ENCODE results near the gene CTNND2. TPM values are rescaled to one million over a fixed set of nuclear protein-coding genes. Genes with fewer than 3 reads are reported as not detected.

CTNND2 gene
- total RNA-seq, 2 experiments from 2014 or later = not detected

DNA sequence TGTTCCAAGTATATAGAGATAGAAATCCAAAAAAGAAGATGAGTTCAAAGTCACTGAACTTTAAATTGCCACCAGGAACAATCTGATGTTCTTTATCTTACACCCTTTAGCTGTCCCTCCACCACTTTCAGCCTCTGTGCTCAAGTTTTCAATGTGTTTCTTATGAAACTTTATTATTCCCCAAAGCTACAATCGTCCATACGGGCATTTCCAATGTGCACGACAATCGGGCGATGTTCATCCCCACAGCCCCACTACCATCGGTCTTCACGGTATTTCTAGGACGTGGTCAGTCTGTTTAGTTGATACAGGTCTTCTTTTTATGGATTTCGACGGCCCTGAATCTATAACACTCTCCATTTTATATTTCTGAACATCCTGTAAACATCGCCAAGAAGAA lies 904.5 kb downstream of the CTNND2 start:
- Mint-ChIP-seq H3K4me1 (ENCODE audit: low read depth) (no peaks in the 10 kb centered on the region), H3K9me3 (no peaks in the 10 kb centered on the region), H3K4me3 (no peak overlapping the region), H3K36me3 (ENCODE audit: low read depth) (no peaks in the 10 kb centered on the region), H3K27ac (no peak overlapping the region), H3K27me3 (peaks cover 2% of the 10 kb centered on the region)
- TF ChIP-seq, protein P1, sequence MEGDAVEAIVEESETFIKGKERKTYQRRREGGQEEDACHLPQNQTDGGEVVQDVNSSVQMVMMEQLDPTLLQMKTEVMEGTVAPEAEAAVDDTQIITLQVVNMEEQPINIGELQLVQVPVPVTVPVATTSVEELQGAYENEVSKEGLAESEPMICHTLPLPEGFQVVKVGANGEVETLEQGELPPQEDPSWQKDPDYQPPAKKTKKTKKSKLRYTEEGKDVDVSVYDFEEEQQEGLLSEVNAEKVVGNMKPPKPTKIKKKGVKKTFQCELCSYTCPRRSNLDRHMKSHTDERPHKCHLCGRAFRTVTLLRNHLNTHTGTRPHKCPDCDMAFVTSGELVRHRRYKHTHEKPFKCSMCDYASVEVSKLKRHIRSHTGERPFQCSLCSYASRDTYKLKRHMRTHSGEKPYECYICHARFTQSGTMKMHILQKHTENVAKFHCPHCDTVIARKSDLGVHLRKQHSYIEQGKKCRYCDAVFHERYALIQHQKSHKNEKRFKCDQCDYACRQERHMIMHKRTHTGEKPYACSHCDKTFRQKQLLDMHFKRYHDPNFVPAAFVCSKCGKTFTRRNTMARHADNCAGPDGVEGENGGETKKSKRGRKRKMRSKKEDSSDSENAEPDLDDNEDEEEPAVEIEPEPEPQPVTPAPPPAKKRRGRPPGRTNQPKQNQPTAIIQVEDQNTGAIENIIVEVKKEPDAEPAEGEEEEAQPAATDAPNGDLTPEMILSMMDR (IDR thresholded peaks at IDR 0.05) = no peak
- DNase-seq (no peak), ATAC-seq (no peak)
- ChIA-PET POLR2A (no interaction called here), CTCF (interaction anchor here (3.9 kb wide), 1 partner anchor 11 kb away, joined by 22 read pairs; no protein-coding TSS in a partner anchor)
- intact Hi-C loops (cut with micrococcal nuclease) = no loop called here

DNA sequence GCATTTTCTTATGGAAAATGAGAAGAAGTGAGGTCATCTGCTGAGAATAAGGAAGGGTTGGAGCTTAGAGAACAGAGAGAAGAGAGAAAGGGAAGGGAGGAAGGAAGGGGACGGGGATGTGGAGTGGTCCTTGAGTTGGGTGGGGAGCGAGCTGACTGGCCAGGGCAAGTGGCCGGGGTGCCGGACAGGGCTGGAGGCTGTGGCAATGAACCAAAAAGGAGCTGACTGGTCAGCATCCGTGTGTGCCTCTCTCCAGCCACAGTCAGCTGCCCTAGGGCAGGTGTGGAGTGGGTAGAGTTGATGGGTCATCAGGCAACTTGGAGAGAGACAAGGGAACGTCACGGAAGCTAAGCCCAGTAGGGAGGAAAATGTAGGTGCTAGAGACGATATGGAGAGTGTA lies 908.4 kb downstream of the CTNND2 start:
- POLR2A ChIA-PET = no interaction called here
- Mint-ChIP-seq H3K9me3 (no peaks in the 10 kb centered on the region), H3K36me3 (ENCODE audit: low read depth) (no peaks in the 10 kb centered on the region), H3K4me3 (no peak overlapping the region), H3K27ac (no peak overlapping the region), H3K27me3 (no peaks in the 10 kb centered on the region), H3K4me1 (ENCODE audit: low read depth) (no peaks in the 10 kb centered on the region)
- TF ChIP-seq, protein P1 (IDR thresholded peaks at IDR 0.05) = no peak
- CTCF ChIA-PET = no interaction called here
- intact Hi-C loops (cut with micrococcal nuclease) = no loop called here
- no peak for ATAC-seq
- DNase-seq = no peak

DNA sequence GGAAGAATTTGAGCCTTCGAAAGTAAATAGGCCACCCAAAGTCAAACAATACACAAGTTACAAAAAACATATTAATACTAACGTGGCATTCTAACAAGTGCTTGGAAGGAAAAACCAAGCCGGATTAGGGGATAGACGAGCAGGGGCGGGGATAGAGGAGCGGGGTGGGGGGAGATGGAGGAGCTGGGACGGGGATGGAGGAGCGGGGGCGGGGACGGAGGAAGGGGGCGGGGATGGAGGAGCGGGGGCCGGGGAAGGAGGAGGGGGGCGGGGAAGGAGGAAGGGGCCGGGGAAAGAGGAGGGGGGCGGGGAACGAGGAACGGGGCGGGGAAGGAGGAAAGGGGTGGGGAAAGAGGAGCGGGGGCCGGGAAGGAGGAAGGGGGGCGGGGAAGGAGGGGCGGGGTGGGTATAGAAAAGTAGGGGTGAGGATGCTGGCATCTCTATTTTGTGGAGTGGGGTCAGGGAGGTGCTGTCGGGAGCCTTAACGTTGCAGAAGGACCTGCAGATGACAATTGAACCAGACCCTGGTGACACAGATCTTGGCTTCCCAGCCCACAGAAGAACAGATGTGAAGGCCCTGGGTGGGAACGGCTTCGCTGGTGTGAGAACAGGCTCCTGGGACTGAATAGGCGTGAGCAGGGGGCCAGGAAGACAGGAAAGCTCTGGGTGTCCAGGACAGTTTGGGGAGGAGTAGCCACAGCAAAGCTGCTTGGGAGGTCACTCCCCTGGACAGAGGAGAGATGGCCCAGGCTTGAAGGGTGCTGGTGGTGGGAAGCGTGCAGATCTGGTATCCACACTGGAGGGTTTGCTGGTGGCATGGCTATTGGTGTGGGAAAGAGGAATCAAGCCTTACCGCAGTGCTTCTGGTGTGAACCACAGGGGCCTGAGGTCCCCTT lies 909.9 kb downstream of the CTNND2 start:
- intact Hi-C loops (cut with micrococcal nuclease) = no loop called here
- ATAC-seq (no peak), DNase-seq (no peak)
- ChIA-PET CTCF (no interaction called here), POLR2A (no interaction called here)
- no peaks in the 10 kb centered on the region for H3K9me3 Mint-ChIP-seq
- H3K4me3 Mint-ChIP-seq = no peak overlapping the region
- H3K27ac Mint-ChIP-seq = no peak overlapping the region
- H3K27me3 Mint-ChIP-seq = peaks cover 3% of the 10 kb centered on the region
- TF ChIP-seq, protein P1 (IDR thresholded peaks at IDR 0.05) = no peak
- H3K4me1 Mint-ChIP-seq (ENCODE audit: low read depth) = no peaks in the 10 kb centered on the region
- H3K36me3 Mint-ChIP-seq (ENCODE audit: low read depth) = no peaks in the 10 kb centered on the region

DNA sequence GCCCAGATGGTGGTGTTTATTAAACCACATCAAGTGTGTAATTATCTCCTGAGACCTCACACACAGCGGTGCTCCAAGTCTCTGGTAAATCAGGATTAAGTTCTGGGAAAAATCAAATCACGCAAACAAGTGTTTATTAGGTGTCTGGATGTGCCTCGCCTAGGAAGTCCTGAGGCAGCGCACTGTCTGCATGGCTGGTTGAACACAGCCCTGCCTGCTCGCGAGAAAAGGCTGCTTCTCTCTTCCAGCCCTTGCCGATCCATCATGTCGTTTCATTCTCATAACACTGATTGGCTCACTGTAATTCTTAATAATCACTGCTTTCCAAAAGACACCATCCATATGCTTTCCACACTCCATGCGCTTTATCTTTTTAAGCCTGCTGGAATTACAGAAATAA lies 913.6 kb downstream of the CTNND2 start:
- H3K4me3 Mint-ChIP-seq = no peak overlapping the region
- intact Hi-C loops (cut with micrococcal nuclease) = no loop called here
- ChIA-PET POLR2A (no interaction called here), CTCF (no interaction called here)
- peaks cover 8% of the 10 kb centered on the region for H3K4me1 Mint-ChIP-seq (ENCODE audit: low read depth)
- TF ChIP-seq, protein P1 (IDR thresholded peaks at IDR 0.05) = no peak
- H3K9me3 Mint-ChIP-seq = no peaks in the 10 kb centered on the region
- no peak for DNase-seq
- no peak for ATAC-seq
- H3K36me3 Mint-ChIP-seq (ENCODE audit: low read depth) = no peaks in the 10 kb centered on the region
- no peak overlapping the region for H3K27ac Mint-ChIP-seq
- peaks cover 13% of the 10 kb centered on the region for H3K27me3 Mint-ChIP-seq

DNA sequence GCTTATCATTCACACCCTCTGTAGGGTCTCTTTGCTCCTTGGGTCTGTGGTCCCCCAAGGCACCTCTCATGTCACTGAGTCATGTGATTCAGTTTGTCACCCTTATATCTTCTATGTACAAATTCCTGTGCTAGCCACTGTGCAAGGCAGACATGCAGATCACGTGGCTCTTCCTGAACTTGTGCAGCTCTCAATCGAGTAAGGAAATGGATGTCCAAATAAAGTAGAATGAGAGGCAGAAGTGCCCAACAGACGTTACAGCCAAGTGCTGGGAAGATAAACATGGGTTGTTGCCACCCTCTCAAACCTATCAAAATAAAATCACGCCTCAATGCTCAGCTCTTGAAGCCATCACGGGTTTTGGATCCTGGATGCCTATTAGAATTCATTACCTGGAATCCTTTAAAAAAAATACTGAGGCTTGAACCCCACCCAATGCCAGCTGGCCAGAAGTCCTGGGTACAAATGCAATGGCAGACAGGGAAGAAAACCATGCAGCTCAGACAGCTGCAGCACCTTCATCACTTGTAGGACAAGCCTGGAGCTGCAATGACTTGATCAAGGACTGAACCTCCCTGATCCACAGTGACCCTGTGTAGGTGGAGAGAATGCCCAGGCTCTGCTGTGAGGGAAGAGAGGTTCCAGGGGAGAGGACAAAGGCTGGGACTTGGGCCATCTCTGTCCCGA lies 914.5 kb downstream of the CTNND2 start:
- H3K36me3 Mint-ChIP-seq (ENCODE audit: low read depth) = no peaks in the 10 kb centered on the region
- TF ChIP-seq, protein P1 (IDR thresholded peaks at IDR 0.05) = no peak
- intact Hi-C loops (cut with micrococcal nuclease) = no loop called here
- no peaks in the 10 kb centered on the region for H3K9me3 Mint-ChIP-seq
- H3K4me3 Mint-ChIP-seq = no peak overlapping the region
- ATAC-seq (no peak), DNase-seq (no peak)
- H3K4me1 Mint-ChIP-seq (ENCODE audit: low read depth) = peaks cover 8% of the 10 kb centered on the region
- H3K27ac Mint-ChIP-seq = no peak overlapping the region
- ChIA-PET CTCF (interaction anchor here (0.7 to 3.7 kb wide), 5 partner anchors 11 to 132 kb away, joined by 3 to 24 read pairs (median 4); no protein-coding TSS in a partner anchor), POLR2A (no interaction called here)
- H3K27me3 Mint-ChIP-seq = peaks cover 16% of the 10 kb centered on the region

Data from activated CD8-positive, alpha-beta T cell treated with anti-CD3 and anti-CD28 coated beads for 36 hours (primary cell).